GM12872 (cell line): ENCODE measurements around the gene LRTM2.

Experiments used
- CTCF ChIP-seq: IDR thresholded peaks from 3 replicates; pipeline ENCODE4 v1.5.1; 2011; ENCODE audit warnings: low read depth, mild to moderate bottlenecking, low read length, moderate library complexity; ENCODE audit not compliant: insufficient read depth

The LRTM2 gene

GRCh38 chr12:1877169-1877878 lies 57.0 kb downstream of the LRTM2 start:
- no peak for TF ChIP-seq CTCF

- no peak for TF ChIP-seq CTCF
These were observed 57.8 kb downstream of the LRTM2 start for GRCh38 chr12:1878214-1878613.

- TF ChIP-seq CTCF = no peak
These were observed 58.3 kb downstream of the LRTM2 start for GRCh38 chr12:1878695-1879094.

GRCh38 chr12:1879633-1880032 lies 59.3 kb downstream of the LRTM2 start:
- no peak for TF ChIP-seq CTCF

- no peak for TF ChIP-seq CTCF
These were observed 59.9 kb downstream of the LRTM2 start for GRCh38 chr12:1880153-1880845.

- no peak for TF ChIP-seq CTCF
These were observed 60.5 kb downstream of the LRTM2 start for GRCh38 chr12:1880876-1881275.

GRCh38 chr12:1881301-1881700 lies 60.9 kb downstream of the LRTM2 start:
- no peak for TF ChIP-seq CTCF
